GM10248 (cell line): ENCODE results near the gene LYL1.

Experiments
- CTCF ChIA-PET: fragments of 300-600 bp; sonication (Branson Sonifier 250); formaldehyde crosslinking; extraction: SDS; loops from one replicate; lab custom pipeline; 2021; ENCODE audit warnings: antibody characterized with exemption; lab: Yijun Ruan, JAX
- POLR2A ChIA-PET: fragments of 350-650 bp; sonication (Branson Sonifier 250); formaldehyde crosslinking; extraction: SDS; loops from one replicate; lab custom pipeline; 2020; ENCODE audit warnings: antibody characterized with exemption; lab: Yijun Ruan, JAX
- DNase-seq: peaks from one replicate; pipeline ENCODE4 v3.0.0; 2012; ENCODE audit errors: extremely low spot score
- CTCF ChIP-seq: IDR thresholded peaks from 2 replicates; pipeline ENCODE4 v1.5.1; 2012; ENCODE audit warnings: mild to moderate bottlenecking, low read depth; ENCODE audit errors: extremely low read depth, missing control alignments, control extremely low read depth

LYL1 gene

GRCh38 chr19:13053761-13054625 lies 48.7 kb downstream of the LYL1 start:
- POLR2A ChIA-PET, result interaction anchor here (0.5 kb wide), 1 partner anchor 60 kb away, joined by 3 read pairs; no protein-coding TSS in a partner anchor
- CTCF ChIA-PET, result interaction anchor here (0.7 to 14.9 kb wide), 9 partner anchors 7 to 294 kb away, joined by 3 to 270 read pairs (median 13); no protein-coding TSS in a partner anchor
- TF ChIP-seq CTCF, result no peak
- no peak for DNase-seq

GRCh38 chr19:13053238-13053637 lies 49.4 kb downstream of the LYL1 start:
- no peak for DNase-seq
- POLR2A ChIA-PET, result interaction anchor here (0.5 kb wide), 1 partner anchor 59 kb away, joined by 3 read pairs; no protein-coding TSS in a partner anchor
- no peak for TF ChIP-seq CTCF
- CTCF ChIA-PET, result interaction anchor here (1.4 to 14.9 kb wide), 5 partner anchors 8 to 88 kb away, joined by 5 to 270 read pairs (median 19); no protein-coding TSS in a partner anchor

GRCh38 chr19:13052447-13053175 lies 50.0 kb downstream of the LYL1 start:
- no peak for TF ChIP-seq CTCF
- POLR2A ChIA-PET, result no interaction called here
- CTCF ChIA-PET, result interaction anchor here (1.2 to 14.9 kb wide), 7 partner anchors 9 to 87 kb away, joined by 3 to 270 read pairs (median 16); no protein-coding TSS in a partner anchor
- DNase-seq, result no peak

- ChIA-PET POLR2A (no interaction called here), CTCF (interaction anchor here (1.2 to 4.0 kb wide), 4 partner anchors 10 to 74 kb away, joined by 3 to 29 read pairs (median 7); no protein-coding TSS in a partner anchor)
- DNase-seq, result peak; percentile 40
- TF ChIP-seq CTCF, result no peak
These were observed 51.0 kb downstream of the LYL1 start for GRCh38 chr19:13051557-13052165.

GRCh38 chr19:13050274-13050673 lies 52.4 kb downstream of the LYL1 start:
- POLR2A ChIA-PET, result no interaction called here
- no peak for TF ChIP-seq CTCF
- CTCF ChIA-PET, result interaction anchor here (2.0 to 4.0 kb wide), 3 partner anchors 11 to 85 kb away, joined by 8 to 29 read pairs (median 10); no protein-coding TSS in a partner anchor
- DNase-seq, result no peak
